HuH-7.5 (cell line): ENCODE data around the gene TNS1.
"Not testable (repeated sequence)": the region's sequence is repeated elsewhere in the genome, so short reads cannot be mapped to it uniquely, and the experiment has no call there.

Experiments used
- DNase-seq: peaks from one replicate; pipeline ENCODE4 v3.0.0; 2011; ENCODE audit warnings: low spot score

The TNS1 gene

GRCh38 chr2:217809736-217810135 is 193.1 kb downstream of the TNS1 start:
- no peak for DNase-seq

GRCh38 chr2:217808967-217809366 is 193.8 kb downstream of the TNS1 start:
- not testable (repeated sequence) for DNase-seq

- DNase-seq, result no peak
Observed at GRCh38 chr2:217808326-217808725, 194.5 kb downstream of the TNS1 start.

GRCh38 chr2:217807753-217808152 is 195.0 kb downstream of the TNS1 start:
- no peak for DNase-seq

- no peak for DNase-seq
Observed at GRCh38 chr2:217807025-217807424, 195.8 kb downstream of the TNS1 start.

GRCh38 chr2:217806482-217806765 is 196.4 kb downstream of the TNS1 start:
- no peak for DNase-seq

- DNase-seq, result no peak
Observed at GRCh38 chr2:217805668-217806481, 196.9 kb downstream of the TNS1 start.

GRCh38 chr2:217804791-217805667 is 197.8 kb downstream of the TNS1 start:
- DNase-seq, result no peak

- DNase-seq, result no peak
Observed at GRCh38 chr2:217804338-217804737, 198.5 kb downstream of the TNS1 start.

- DNase-seq, result no peak
Observed at GRCh38 chr2:217803653-217803960, 199.2 kb downstream of the TNS1 start.

GRCh38 chr2:217802876-217803652 is 199.7 kb downstream of the TNS1 start:
- no peak for DNase-seq

GRCh38 chr2:217802266-217802665 is 200.5 kb downstream of the TNS1 start:
- no peak for DNase-seq

GRCh38 chr2:217801711-217802110 is 201.1 kb downstream of the TNS1 start:
- no peak for DNase-seq

GRCh38 chr2:217801115-217801531 is 201.7 kb downstream of the TNS1 start:
- no peak for DNase-seq

- no peak for DNase-seq
Observed at GRCh38 chr2:217800433-217801114, 202.2 kb downstream of the TNS1 start.

- no peak for DNase-seq
Observed at GRCh38 chr2:217799563-217800432, 203.0 kb downstream of the TNS1 start.

- DNase-seq, result no peak
Observed at GRCh38 chr2:217798743-217799562, 203.8 kb downstream of the TNS1 start.

GRCh38 chr2:217798191-217798590 is 204.6 kb downstream of the TNS1 start:
- no peak for DNase-seq

- no peak for DNase-seq
Observed at GRCh38 chr2:217797661-217798069, 205.1 kb downstream of the TNS1 start.

GRCh38 chr2:217797165-217797564 is 205.6 kb downstream of the TNS1 start:
- DNase-seq, result no peak
